Lung (tissue), 12 donors: ENCODE results near the gene FLNC. TPM values are rescaled to one million over a fixed set of nuclear protein-coding genes. Genes with fewer than 3 reads are reported as not detected.

Source experiments
- ATAC-seq: fragments of 200-7000 bp; cut with Tn5 transposase; one replicate; pipeline ENCODE4 v1.9.1; 2020; ENCODE audit warnings: moderate number of reproducible peaks; ENCODE audit not compliant: insufficient read depth, low FRiP score
- DNase-seq, 3 donors: peaks; one replicate each; pipeline ENCODE4 v3.0.0-alpha.2; 2013 to 2017
- H3K27ac ChIP-seq, 2 donors: one replicate each; pipeline ENCODE4 v1.5.1; 2013; ENCODE audit warnings: mild to moderate bottlenecking in 2 of 2, moderate library complexity in 2 of 2, control low read depth in 1 of 2, inconsistent platforms in 1 of 2, low read depth in 1 of 2, low read length in 1 of 2
- H3K27me3 ChIP-seq, 3 donors: one replicate each; pipeline ENCODE4 v1.5.1; 2013; ENCODE audit warnings: low read length in 2 of 3; ENCODE audit not compliant: control insufficient read depth in 3 of 3, insufficient read depth in 3 of 3
- H3K36me3 ChIP-seq, 4 donors: one replicate each; pipeline ENCODE4 v1.5.1; 2013; ENCODE audit warnings: low read length in 4 of 4, mild to moderate bottlenecking in 1 of 4, moderate library complexity in 1 of 4; ENCODE audit not compliant: control insufficient read depth in 4 of 4, insufficient read depth in 4 of 4
- H3K4me1 ChIP-seq, 5 donors: one replicate each; pipeline ENCODE4 v1.5.1; 2013; ENCODE audit warnings: low read length in 5 of 5, mild to moderate bottlenecking in 2 of 5, moderate library complexity in 1 of 5; ENCODE audit not compliant: control insufficient read depth in 5 of 5, insufficient read depth in 5 of 5
- H3K4me3 ChIP-seq: one replicate; pipeline ENCODE4 v1.5.1; 2013; ENCODE audit warnings: mild to moderate bottlenecking, control low read depth, moderate library complexity
- H3K9ac ChIP-seq, 2 donors: one replicate each; pipeline ENCODE4 v1.5.1; 2013; ENCODE audit warnings: low read length in 2 of 2, control low read depth in 1 of 2; ENCODE audit not compliant: insufficient read depth in 1 of 2
- H3K9me3 ChIP-seq, 4 donors: one replicate each; pipeline ENCODE4 v1.5.1; 2013; ENCODE audit warnings: low read length in 3 of 4, mild to moderate bottlenecking in 1 of 4, moderate library complexity in 1 of 4; ENCODE audit not compliant: control insufficient read depth in 4 of 4, insufficient read depth in 3 of 4
- WGBS, 2 donors: extraction: QIAGEN DNeasy Blood & Tissue Kit; methylation state at CpG; one replicate each; pipeline ENCODE4 v1.1.7; 2013; 5-methylcytosine and 5-hydroxymethylcytosine counted together
- polyA plus RNA-seq, 2 donors: library from polyadenylated mRNA; stranded (reverse); fragments of 200-250 nt; gene quantifications; one replicate each; pipeline ENCODE4 v1.2.1, GENCODE V29; 2013
- total RNA-seq, 2 donors: library from RNA; depleted of rRNA in 1 of 2; stranded (reverse); fragments of >200 nt in 1 of 2; gene quantifications; one replicate each; pipeline ENCODE4 v1.2.1, GENCODE V29; 2014 to 2021
- TF ChIP-seq, protein P1 (sequence below): IDR thresholded peaks from 2 replicates; pipeline ENCODE4 v1.5.1; 2012; ENCODE audit warnings: mild to moderate bottlenecking; ENCODE audit errors: control extremely low read depth, extremely low read depth
- donor health status: control.
- donor health status: control.
- donor health status: Bipolar disorder and iron deficiency.
- donor health status: healthy.
- donor health status: DM: yes; HTN: yes; CAD: no.

Gene FLNC
- total and polyA plus RNA-seq, 4 donors: 2.0 to 24.2 (median 7.7) TPM

DNA sequence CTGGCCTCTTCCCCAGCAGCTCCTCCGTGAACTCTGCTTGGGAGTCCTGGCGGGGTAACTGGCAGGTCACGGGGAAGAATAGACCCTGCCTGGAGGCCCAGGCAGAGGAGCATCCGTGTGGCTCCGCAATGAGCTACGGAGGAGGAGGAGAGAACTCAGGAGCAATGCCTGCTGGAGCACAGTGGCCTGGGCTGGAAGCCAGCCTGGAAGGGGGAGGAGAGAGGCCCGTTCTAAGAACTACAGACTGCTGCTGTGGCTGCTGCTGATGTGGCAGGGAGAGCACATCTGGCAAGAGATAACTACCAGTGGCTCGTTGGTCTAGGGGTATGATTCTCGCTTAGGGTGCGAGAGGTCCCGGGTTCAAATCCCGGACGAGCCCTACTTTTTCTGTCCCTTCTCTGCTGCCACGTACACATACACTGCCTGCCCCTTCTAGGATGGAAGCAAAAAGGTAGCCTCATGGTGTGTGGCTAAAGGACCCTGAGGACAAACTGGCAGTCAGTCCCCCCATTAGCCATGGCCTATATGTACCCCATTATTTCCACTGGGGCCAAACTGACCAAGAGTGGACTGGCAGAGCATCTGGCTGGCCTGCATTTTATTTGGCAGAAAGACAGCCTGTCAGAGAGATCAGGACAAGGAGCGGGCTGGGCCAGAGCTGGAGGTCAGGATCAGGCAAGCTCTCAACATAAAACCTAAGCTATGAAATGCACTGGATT lies 46.9 kb upstream of the FLNC start:
- WGBS, 2 donors: 61 to 69% methylated on average over 15 of the region's 15 CpGs
- DNase-seq (peak; percentile 92 to 95 (median 92)), ATAC-seq (no peak)
- peaks cover 0 to 2% (median 0%) of the 10 kb centered on the region in 4 donors for H3K9me3 ChIP-seq
- no peak overlapping the region for H3K4me3 ChIP-seq
- H3K27me3 ChIP-seq: no peaks in the 10 kb centered on the region
- H3K36me3 ChIP-seq: no peaks in the 10 kb centered on the region
- peaks cover 0 to 8% (median 0%) of the 10 kb centered on the region in 5 donors for H3K4me1 ChIP-seq
- no peak overlapping the region for H3K27ac ChIP-seq
- no peak overlapping the region for H3K9ac ChIP-seq
- TF ChIP-seq, protein P1, sequence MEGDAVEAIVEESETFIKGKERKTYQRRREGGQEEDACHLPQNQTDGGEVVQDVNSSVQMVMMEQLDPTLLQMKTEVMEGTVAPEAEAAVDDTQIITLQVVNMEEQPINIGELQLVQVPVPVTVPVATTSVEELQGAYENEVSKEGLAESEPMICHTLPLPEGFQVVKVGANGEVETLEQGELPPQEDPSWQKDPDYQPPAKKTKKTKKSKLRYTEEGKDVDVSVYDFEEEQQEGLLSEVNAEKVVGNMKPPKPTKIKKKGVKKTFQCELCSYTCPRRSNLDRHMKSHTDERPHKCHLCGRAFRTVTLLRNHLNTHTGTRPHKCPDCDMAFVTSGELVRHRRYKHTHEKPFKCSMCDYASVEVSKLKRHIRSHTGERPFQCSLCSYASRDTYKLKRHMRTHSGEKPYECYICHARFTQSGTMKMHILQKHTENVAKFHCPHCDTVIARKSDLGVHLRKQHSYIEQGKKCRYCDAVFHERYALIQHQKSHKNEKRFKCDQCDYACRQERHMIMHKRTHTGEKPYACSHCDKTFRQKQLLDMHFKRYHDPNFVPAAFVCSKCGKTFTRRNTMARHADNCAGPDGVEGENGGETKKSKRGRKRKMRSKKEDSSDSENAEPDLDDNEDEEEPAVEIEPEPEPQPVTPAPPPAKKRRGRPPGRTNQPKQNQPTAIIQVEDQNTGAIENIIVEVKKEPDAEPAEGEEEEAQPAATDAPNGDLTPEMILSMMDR: no peak

DNA sequence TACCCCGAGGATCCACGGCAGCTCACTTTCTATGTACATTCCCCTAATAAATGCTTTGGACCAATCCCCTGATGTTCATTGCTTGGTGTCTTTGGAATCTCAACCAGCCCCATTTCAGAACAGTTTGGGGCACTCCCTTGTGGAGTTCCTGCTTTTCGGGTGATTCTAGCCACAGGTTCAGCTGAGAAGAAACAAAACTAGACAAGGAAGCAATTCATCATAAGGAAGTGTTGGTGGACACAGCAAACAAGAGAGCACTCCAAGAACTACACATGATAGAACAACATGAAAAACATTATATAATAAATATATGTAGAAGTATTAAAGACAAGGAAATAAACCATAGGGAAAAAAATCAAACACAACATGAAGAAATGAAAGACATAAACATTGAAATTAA lies 44.5 kb upstream of the FLNC start:
- H3K9ac ChIP-seq: no peak overlapping the region

DNA sequence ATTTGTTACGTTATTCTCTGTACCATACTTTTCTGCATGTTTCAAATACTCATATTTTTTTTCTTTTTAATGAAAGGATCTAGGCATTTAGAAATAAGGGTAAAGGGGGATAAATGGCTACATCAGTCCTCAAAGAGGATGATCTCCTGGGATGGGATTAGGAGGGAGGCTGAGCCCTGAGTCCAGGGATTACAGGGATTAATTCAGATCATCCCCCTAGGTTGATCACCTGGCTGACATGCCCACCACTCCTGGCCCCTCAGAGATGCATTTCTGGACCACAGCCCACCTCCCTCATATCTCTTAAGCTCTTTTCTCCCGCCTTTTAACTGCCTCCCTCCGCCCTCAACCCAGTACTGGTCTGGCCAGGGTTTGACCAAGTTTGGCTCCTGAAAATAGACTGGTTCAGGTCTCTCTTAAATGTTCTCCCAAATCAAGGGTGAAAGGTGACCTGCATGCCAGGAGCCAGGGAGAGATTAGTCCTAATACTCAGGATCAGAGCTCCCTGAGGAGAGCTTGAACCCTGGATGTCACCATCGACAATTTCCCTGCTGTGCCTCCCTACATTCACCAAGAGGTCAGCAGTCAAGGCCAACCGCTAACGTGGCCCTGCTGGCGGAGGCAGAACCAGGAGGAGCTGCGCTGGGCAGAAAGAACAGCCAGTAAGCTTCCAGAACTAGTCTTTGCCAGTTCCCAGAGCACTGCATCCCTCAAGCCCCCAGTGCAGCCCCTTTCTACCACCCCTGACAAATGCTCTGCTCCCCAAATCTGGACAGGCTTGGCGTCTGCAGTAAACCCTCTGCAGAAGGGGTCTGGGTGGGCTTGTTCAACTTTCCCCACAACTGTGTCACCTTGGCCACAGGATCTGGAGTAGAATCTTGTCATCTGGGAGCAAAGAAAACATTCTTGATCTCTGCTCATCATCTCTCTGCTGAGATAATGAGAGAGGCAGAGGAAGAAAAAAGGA lies 41.5 kb upstream of the FLNC start:
- no peak overlapping the region for H3K4me3 ChIP-seq
- H3K9me3 ChIP-seq: no peaks in the 10 kb centered on the region
- H3K36me3 ChIP-seq: no peaks in the 10 kb centered on the region
- no peak for DNase-seq
- H3K27me3 ChIP-seq: no peaks in the 10 kb centered on the region
- H3K9ac ChIP-seq: no peak overlapping the region
- no peak overlapping the region for H3K27ac ChIP-seq
- 82 to 86% methylated on average over 9 of the region's 9 CpGs for WGBS, 2 donors
- peaks cover 0 to 12% (median 5%) of the 10 kb centered on the region in 5 donors for H3K4me1 ChIP-seq
- TF ChIP-seq, protein P1: no peak
- ATAC-seq: no peak

More for the DNA sequence above, 44.5 kb upstream of the FLNC start:
- H3K36me3 ChIP-seq: no peaks in the 10 kb centered on the region
- no peaks in the 10 kb centered on the region for H3K9me3 ChIP-seq
- ATAC-seq (no peak), DNase-seq (no peak)
- no peaks in the 10 kb centered on the region for H3K27me3 ChIP-seq
- TF ChIP-seq, protein P1: no peak
- 70 to 76% methylated on average over 3 of the region's 3 CpGs for WGBS, 2 donors
- H3K27ac ChIP-seq: no peak overlapping the region
- peaks cover 0 to 13% (median 0%) of the 10 kb centered on the region in 5 donors for H3K4me1 ChIP-seq
- H3K4me3 ChIP-seq: no peak overlapping the region
